SK-N-SH treated with all-trans-retinoic acid at 6 μM for 48 hours (cell line): ENCODE data around the gene FAM124A.

ENCODE experiments used
- ATAC-seq: fragments of 200-7000 bp; cut with Tn5 transposase; 3 replicates; pipeline ENCODE4 v1.9.1; 2020; ENCODE audit warnings: mild to moderate bottlenecking, moderate library complexity
- ARNTL ChIP-seq: fragments of 450-650 bp; formaldehyde crosslinking; IDR thresholded peaks from 2 replicates; pipeline ENCODE4 v1.5.0; 2020; ENCODE audit warnings: low read depth, mild to moderate bottlenecking, moderate library complexity, borderline replicate concordance
- CREB5 ChIP-seq: fragments of 250-450 bp; sonication (Bioruptor Pico); IDR thresholded peaks from 2 replicates; pipeline ENCODE4 v1.5.1; 2020; ENCODE audit warnings: low read depth, mild to moderate bottlenecking, moderate library complexity
- ESRRG ChIP-seq: fragments of 250-450 bp; sonication (Bioruptor Pico); IDR thresholded peaks from 2 replicates; pipeline ENCODE4 v1.6.1; 2021; ENCODE audit warnings: mild to moderate bottlenecking
- GLIS3 ChIP-seq: fragments of 250-450 bp; sonication (Bioruptor Pico); IDR thresholded peaks from 2 replicates; pipeline ENCODE4 v1.5.0; 2020; ENCODE audit warnings: mild to moderate bottlenecking, moderate library complexity
- ISL1 ChIP-seq: fragments of 250-450 bp; sonication (Bioruptor Pico); IDR thresholded peaks from 2 replicates; pipeline ENCODE4 v2.1.2; 2022; ENCODE audit warnings: mild to moderate bottlenecking, moderate library complexity
- OSR1 ChIP-seq: fragments of 250-450 bp; sonication (Bioruptor Pico); IDR thresholded peaks from 2 replicates; pipeline ENCODE4 v1.8.0; 2022; ENCODE audit warnings: moderate library complexity, mild to moderate bottlenecking, inconsistent platforms
- PATZ1 ChIP-seq: fragments of 250-450 bp; sonication (Bioruptor Pico); IDR thresholded peaks from 2 replicates; pipeline ENCODE4 v1.8.0; 2020; ENCODE audit warnings: mild to moderate bottlenecking, moderate library complexity, borderline replicate concordance
- PPARA ChIP-seq: fragments of 250-450 bp; sonication (Bioruptor Pico); IDR thresholded peaks from 2 replicates; pipeline ENCODE4 v1.5.0; 2020; ENCODE audit warnings: mild to moderate bottlenecking, borderline replicate concordance
- RARB ChIP-seq: fragments of 250-450 bp; sonication (Bioruptor Pico); IDR thresholded peaks from 2 replicates; pipeline ENCODE4 v1.8.0; 2021; ENCODE audit warnings: mild to moderate bottlenecking, moderate library complexity
- SNAI2 ChIP-seq: fragments of 250-450 bp; sonication (Bioruptor Pico); IDR thresholded peaks from 2 replicates; pipeline ENCODE4 v1.5.0; 2020; ENCODE audit warnings: mild to moderate bottlenecking, moderate library complexity
- TCF4 ChIP-seq: fragments of 250-450 bp; sonication (Bioruptor Pico); IDR thresholded peaks from 2 replicates; pipeline ENCODE4 v1.8.0; 2021; ENCODE audit warnings: mild to moderate bottlenecking, moderate library complexity, borderline replicate concordance
- TOX ChIP-seq: fragments of 250-450 bp; sonication (Bioruptor Pico); IDR thresholded peaks from 2 replicates; pipeline ENCODE4 v1.8.0; 2021; ENCODE audit warnings: mild to moderate bottlenecking, moderate library complexity, borderline replicate concordance
- TSHZ2 ChIP-seq: fragments of 250-450 bp; sonication (Bioruptor Pico); IDR thresholded peaks from 2 replicates; pipeline ENCODE4 v1.5.0; 2020; ENCODE audit warnings: mild to moderate bottlenecking, moderate library complexity
- ZC3H10 ChIP-seq: fragments of 250-450 bp; sonication (Bioruptor Pico); IDR thresholded peaks from 2 replicates; pipeline ENCODE4 v1.5.1; 2021; ENCODE audit warnings: mild to moderate bottlenecking, moderate library complexity
- ZFP3 ChIP-seq: fragments of 250-450 bp; sonication (Bioruptor Pico); IDR thresholded peaks from 2 replicates; pipeline ENCODE4 v1.5.0; 2020; ENCODE audit warnings: mild to moderate bottlenecking, moderate library complexity
- ZFP30 ChIP-seq: fragments of 450-650 bp; formaldehyde crosslinking; IDR thresholded peaks from 2 replicates; pipeline ENCODE4 v1.5.0; 2022; ENCODE audit warnings: mild to moderate bottlenecking, moderate library complexity
- ZNF565 ChIP-seq: fragments of 450-650 bp; formaldehyde crosslinking; conservative IDR thresholded peaks from 2 replicates; pipeline ENCODE4 v1.5.0; 2020; ENCODE audit warnings: low read depth, mild to moderate bottlenecking, moderate library complexity
- ZNF8 ChIP-seq: fragments of 450-650 bp; formaldehyde crosslinking; IDR thresholded peaks from 2 replicates; pipeline ENCODE4 v1.5.0; 2020; ENCODE audit warnings: mild to moderate bottlenecking, moderate library complexity
- TF ChIP-seq, protein P1 (sequence below): fragments of 250-450 bp; sonication (Bioruptor Pico); IDR thresholded peaks from 2 replicates; pipeline ENCODE4 v1.5.1; 2021; ENCODE audit warnings: mild to moderate bottlenecking, moderate library complexity
- TF ChIP-seq, protein P2 (sequence below): fragments of 250-450 bp; sonication (Bioruptor Pico); IDR thresholded peaks from 2 replicates; pipeline ENCODE4 v1.8.0; 2021; ENCODE audit warnings: low read depth, mild to moderate bottlenecking, moderate library complexity, borderline replicate concordance

Gene FAM124A

DNA sequence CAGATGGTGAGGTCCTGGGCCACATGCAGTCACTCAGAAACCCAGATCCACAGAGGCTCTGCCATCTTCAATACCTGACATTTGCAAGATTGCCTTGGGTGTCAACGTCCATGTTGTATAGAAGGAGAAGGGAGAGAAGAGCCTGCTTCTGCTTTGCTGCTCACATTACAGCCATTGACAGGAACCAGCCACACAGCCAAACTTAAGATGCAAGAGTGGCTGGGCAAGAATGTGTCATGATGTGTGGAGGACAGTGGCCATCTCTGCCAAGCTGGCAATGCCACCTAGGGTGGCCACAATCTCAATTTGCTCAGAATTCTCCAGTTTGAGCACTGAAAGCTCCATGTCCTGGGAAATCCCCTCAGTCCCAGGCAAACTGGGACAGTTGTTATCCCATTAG, 91.4 kb downstream of the FAM124A start (continued):
- TF ChIP-seq, protein P1, sequence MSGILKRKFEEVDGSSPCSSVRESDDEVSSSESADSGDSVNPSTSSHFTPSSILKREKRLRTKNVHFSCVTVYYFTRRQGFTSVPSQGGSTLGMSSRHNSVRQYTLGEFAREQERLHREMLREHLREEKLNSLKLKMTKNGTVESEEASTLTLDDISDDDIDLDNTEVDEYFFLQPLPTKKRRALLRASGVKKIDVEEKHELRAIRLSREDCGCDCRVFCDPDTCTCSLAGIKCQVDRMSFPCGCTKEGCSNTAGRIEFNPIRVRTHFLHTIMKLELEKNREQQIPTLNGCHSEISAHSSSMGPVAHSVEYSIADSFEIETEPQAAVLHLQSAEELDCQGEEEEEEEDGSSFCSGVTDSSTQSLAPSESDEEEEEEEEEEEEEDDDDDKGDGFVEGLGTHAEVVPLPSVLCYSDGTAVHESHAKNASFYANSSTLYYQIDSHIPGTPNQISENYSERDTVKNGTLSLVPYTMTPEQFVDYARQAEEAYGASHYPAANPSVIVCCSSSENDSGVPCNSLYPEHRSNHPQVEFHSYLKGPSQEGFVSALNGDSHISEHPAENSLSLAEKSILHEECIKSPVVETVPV (CRISPR knock-in tag), result no peak
- no peak for TF ChIP-seq ZNF8 (CRISPR knock-in tag)
- no peak for TF ChIP-seq TCF4 (CRISPR knock-in tag)
- TF ChIP-seq PATZ1 (CRISPR knock-in tag), result no peak
- TF ChIP-seq ISL1 (CRISPR knock-in tag), result no peak
- TF ChIP-seq PPARA (CRISPR knock-in tag), result no peak
- no peak for TF ChIP-seq RARB
- no peak for TF ChIP-seq ZFP30 (CRISPR knock-in tag)
- TF ChIP-seq ZC3H10 (CRISPR knock-in tag), result no peak
- TF ChIP-seq ZFP3 (CRISPR knock-in tag), result no peak

DNA sequence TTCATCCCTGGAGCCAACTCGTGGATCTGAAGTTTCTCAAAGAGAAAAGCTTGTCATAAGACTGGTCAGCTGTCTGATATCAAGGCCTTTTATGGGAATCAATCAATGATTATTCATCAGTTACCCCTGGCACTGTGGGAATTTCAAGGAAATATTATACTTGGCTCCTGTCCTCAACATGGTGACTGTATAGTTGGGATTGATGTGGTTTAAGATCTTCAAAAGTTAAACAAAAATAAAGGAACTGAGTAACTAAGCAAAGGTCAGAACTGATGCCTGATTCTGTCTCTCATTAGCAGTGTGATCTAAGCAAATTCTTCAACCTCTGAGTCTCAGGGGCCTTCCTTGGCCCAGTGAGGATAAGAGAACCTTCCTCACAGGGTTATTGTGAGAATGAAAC, 95.1 kb downstream of the FAM124A start:
- no peak for ATAC-seq
- TF ChIP-seq SNAI2 (CRISPR knock-in tag) (no peak), TOX (CRISPR knock-in tag) (no peak), PPARA (CRISPR knock-in tag) (no peak), PATZ1 (CRISPR knock-in tag) (no peak), ZNF8 (CRISPR knock-in tag) (no peak), ISL1 (CRISPR knock-in tag) (no peak), TSHZ2 (no peak), ZFP3 (CRISPR knock-in tag) (no peak), ZC3H10 (CRISPR knock-in tag) (no peak), CREB5 (CRISPR knock-in tag) (no peak), ZNF565 (no peak), GLIS3 (CRISPR knock-in tag) (no peak), ZFP30 (CRISPR knock-in tag) (no peak), ESRRG (no peak), TCF4 (CRISPR knock-in tag) (no peak), OSR1 (CRISPR knock-in tag) (no peak), ARNTL (CRISPR knock-in tag) (no peak)
- TF ChIP-seq, protein P2, sequence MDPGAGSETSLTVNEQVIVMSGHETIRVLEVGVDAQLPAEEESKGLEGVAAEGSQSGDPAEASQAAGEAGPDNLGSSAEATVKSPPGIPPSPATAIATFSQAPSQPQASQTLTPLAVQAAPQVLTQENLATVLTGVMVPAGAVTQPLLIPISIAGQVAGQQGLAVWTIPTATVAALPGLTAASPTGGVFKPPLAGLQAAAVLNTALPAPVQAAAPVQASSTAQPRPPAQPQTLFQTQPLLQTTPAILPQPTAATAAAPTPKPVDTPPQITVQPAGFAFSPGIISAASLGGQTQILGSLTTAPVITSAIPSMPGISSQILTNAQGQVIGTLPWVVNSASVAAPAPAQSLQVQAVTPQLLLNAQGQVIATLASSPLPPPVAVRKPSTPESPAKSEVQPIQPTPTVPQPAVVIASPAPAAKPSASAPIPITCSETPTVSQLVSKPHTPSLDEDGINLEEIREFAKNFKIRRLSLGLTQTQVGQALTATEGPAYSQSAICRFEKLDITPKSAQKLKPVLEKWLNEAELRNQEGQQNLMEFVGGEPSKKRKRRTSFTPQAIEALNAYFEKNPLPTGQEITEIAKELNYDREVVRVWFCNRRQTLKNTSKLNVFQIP (CRISPR knock-in tag), result no peak
